Skin epidermis (tissue), 12 donors: ENCODE data around the gene CAPRIN1.

ENCODE experiments used
- H3K27ac ChIP-seq, 21 experiments: fragments of 200-600 bp; sonication (generic) in 11 of 21; one replicate each; pipeline ENCODE4 v1.5.0; 2020; ENCODE audit warnings: mild to moderate bottlenecking in 3 of 21, inconsistent platforms in 2 of 21, moderate library complexity in 2 of 21
- H3K4me3 ChIP-seq, 7 experiments: fragments of 200-600 bp; sonication (generic) in 2 of 7; one replicate each; pipeline ENCODE4 v1.5.0; 2020; ENCODE audit warnings: inconsistent platforms in 2 of 7, mild to moderate bottlenecking in 2 of 7, moderate library complexity in 1 of 7

CAPRIN1 gene

DNA sequence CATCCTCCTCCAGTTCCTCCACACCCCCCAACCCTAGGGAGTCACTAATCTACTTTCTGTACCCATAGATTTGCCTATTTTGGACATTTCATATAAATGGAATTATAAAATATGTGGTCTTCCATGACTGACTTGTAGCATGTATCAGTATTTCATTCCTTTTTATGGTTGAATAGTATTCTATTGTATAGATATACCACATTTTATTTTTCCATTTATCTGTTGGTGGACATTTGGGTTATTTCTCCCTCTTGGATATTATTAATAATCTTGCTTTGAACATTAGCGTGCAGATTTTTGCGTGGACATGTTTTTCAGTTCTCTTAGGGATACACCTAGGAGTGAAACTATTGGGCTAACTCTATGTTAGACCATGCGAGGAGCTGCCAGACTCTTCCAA is 77.3 kb downstream of the CAPRIN1 start:
- H3K4me3 ChIP-seq = no peak overlapping the region
- no peak overlapping the region for H3K27ac ChIP-seq

DNA sequence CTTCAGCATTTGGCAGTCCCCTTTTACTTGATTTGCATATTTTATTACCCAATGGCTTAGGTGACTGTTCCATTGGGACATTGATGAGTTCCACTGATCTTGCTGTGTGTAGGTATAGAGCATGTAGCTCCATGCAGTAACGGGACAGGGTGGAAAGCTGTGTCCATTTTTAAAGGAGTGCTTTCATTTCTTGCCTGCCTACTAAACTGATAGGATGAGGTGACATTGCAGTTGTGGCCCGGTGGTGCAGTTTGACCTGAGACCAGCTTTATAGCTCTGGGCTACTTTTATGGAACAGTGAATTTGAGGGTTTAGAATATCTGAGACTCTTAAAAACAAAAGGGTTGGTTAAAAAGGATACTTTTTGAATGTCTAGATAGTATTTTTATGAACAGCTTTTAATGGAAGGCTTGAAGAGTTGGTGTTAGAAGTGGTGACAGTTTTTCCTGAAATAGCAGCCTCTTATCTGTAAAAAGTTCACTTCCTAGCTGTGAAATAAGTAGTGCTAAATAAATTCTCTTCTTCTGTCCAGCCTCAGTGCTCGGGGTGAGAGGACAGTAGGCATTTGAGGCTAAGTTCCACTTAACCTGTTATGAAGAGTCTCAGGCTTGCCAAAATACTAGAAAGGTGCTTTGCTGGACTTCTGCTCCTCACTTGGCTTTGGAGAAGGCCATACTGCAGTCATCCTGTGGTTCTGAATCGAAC is 80.9 kb downstream of the CAPRIN1 start:
- H3K4me3 ChIP-seq = no peak overlapping the region
- no peak overlapping the region for H3K27ac ChIP-seq

- no peak overlapping the region for H3K4me3 ChIP-seq
- H3K27ac ChIP-seq = no peak overlapping the region
These were observed 83.2 kb downstream of the CAPRIN1 start for GRCh38 chr11:34134765-34135164.

GRCh38 chr11:34135439-34135838 is 83.9 kb downstream of the CAPRIN1 start:
- no peak overlapping the region for H3K27ac ChIP-seq
- H3K4me3 ChIP-seq = no peak overlapping the region

GRCh38 chr11:34136420-34136819 is 84.9 kb downstream of the CAPRIN1 start:
- H3K4me3 ChIP-seq = no peak overlapping the region
- H3K27ac ChIP-seq = no peak overlapping the region

DNA sequence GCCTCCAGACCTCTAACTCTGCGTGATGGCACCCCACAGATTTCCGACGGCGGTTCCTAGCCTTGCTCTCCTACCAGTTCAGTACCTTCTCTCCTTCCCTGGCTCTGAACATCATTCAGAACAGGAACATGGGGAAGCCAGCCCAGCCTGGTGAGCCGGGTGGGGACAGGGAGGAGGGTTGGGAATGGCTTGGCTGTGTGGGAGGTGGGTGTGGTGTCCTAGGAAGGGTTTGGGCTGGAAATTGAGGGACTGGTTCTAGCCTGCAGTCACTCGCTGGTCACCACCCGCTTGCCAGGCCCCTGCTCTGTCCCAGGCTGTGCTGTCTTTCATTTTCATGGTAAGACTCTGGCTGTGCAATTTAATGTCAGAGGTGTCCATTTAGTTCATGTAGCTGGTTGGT is 87.8 kb downstream of the CAPRIN1 start:
- H3K4me3 ChIP-seq = no peak overlapping the region
- H3K27ac ChIP-seq = no peak overlapping the region

GRCh38 chr11:34140149-34140548 is 88.6 kb downstream of the CAPRIN1 start:
- H3K4me3 ChIP-seq = no peak overlapping the region
- no peak overlapping the region for H3K27ac ChIP-seq

DNA sequence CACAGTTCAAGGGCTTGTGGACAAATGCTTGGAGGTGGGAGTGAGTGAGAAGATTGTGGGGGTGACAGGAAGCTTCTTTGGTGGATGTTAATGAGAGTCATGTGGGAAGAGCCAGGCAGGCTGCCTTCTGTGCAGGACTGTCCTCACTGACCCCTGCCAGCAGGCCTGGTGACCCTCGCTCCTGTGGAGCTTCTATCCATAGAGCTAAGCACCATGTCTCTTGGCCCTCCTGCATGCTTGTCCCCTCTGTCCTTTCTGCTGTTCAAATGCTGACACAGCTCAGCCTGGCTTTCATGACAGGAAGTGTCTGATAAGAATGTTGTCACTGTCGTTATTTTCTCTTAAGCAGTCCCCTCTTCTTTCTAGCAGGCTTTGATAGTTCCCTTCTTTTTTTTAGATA is 91.5 kb downstream of the CAPRIN1 start:
- Histone ChIP-seq H3K27ac (no peak overlapping the region), H3K4me3 (no peak overlapping the region)

DNA sequence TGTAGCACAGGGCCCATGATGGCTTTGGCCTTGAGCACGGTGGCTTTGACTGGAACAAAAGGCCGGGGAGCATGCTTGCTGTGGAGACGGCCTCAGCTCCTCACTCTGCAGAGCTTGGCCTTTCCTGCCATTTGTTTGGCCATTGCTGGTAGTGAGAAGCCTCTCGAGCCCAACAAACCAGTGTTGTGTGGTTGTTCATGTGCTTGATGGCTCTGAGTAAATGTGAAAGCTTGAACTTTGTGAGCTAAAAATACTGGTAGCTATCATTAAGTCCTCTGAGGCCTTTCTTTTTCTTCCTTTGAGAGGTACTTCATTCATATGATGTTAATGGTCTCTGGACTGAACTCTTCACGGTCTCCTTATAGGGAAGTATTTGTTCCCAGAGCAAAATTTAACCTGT is 93.5 kb downstream of the CAPRIN1 start:
- Histone ChIP-seq H3K4me3 (no peak overlapping the region), H3K27ac (no peak overlapping the region)

DNA sequence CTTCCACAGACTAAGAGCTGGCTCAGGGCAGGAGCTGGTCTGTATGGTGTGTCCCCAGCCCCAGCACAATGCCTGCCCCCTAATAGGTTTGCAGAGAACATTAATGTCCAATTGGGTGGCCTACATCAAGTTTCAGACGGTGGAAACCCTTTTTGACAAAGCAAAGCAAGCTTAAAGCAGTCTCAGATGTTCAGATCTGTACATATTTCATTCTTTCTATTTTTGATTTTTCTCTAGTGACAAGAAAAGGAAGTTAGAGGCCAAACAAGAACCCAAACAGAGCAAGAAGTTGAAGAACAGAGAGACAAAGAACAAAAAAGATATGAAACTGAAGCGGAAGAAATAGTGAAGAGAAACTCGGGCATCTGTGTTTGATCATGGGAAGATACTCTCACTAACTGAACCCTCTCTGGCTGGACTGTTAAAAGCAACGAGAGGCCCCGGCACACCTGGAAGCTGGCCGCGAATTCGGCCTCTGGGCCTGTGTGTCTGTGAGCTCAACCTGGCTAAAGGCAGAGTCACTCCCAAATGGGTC is 94.4 kb downstream of the CAPRIN1 start:
- no peak overlapping the region for H3K4me3 ChIP-seq
- no peak overlapping the region for H3K27ac ChIP-seq

DNA sequence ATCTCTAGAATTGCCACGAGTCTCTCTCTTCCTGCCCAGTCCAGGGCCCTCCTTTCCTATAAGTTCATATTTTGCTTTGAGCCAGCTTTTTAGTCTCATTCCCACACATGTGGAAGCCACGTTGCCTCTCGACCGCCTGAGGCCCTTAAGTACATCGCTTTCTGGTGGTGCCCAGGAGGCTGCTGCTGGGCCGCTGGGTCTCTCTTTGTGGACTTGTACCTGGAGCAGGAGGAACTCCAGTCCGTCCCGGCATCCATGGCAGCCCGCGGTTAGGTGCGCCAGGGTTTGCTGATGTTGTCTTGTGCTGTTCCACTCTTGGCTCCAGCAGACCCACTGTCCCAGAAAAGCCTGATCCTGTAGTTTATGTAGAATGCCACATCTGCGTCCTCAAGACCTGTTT is 94.9 kb downstream of the CAPRIN1 start:
- H3K27ac ChIP-seq = no peak overlapping the region
- H3K4me3 ChIP-seq = no peak overlapping the region

DNA sequence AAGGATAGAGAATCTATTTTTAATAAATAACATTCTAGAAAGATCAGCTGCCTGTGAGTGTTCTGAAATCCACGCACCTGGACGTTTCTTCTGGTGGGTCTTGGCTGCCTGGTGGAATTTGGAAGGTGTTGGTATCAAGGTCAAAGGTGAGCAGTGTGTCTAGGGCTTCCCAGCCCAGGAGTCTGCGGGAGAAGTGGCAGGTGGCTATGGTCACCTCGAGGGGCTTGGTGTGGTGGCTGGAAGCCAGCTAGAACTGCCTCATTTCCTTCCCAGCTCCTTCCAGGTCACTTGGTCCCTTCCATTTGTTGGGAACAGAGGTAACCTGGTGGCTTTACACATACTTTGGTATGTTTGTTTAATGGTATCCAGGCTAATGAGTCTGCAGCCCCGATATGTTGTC is 95.3 kb downstream of the CAPRIN1 start:
- Histone ChIP-seq H3K4me3 (no peak overlapping the region), H3K27ac (no peak overlapping the region)

DNA sequence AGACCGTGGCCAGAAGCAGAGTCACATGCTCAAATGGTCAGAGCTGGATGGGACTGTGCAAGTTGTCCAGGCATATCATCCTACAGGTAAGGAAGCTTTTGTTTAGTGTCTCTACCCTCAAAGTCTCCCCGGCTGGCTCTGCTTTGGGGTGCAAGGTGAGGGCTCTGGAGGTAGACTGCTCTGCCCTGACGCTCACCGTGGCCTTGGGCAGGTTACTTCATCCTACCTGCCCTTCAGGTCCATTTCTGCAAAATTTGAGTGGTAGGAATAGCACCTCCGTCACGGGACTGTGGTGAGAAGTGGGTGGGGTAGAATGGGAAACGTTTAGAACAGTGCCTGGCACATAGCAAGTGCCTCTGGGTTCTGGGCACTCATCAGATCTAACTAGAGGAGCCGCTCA is 96.0 kb downstream of the CAPRIN1 start:
- Histone ChIP-seq H3K4me3 (no peak overlapping the region), H3K27ac (no peak overlapping the region)

- Histone ChIP-seq H3K27ac (no peak overlapping the region), H3K4me3 (no peak overlapping the region)
These were observed 97.1 kb downstream of the CAPRIN1 start for GRCh38 chr11:34148504-34149165.

DNA sequence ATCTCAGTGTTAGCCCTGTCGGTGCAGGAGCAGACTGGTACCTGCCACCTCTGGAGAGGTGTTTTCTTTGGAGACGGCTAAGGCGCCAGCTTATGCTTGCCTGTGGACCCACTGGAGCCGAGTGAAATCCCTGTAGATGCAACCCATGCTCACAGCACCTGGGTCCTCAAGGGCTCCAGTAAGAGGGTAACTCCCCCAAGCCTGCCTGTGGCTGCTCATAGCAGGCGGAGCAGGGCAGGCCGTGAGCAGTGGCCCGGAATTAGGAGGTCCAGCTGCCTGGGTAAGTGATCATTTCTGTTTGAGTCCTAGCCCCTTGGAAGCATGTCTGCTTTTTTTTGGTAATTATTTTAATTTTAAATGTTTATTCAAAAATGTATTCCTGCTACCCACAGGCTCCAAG is 97.7 kb downstream of the CAPRIN1 start:
- Histone ChIP-seq H3K27ac (no peak overlapping the region), H3K4me3 (no peak overlapping the region)

DNA sequence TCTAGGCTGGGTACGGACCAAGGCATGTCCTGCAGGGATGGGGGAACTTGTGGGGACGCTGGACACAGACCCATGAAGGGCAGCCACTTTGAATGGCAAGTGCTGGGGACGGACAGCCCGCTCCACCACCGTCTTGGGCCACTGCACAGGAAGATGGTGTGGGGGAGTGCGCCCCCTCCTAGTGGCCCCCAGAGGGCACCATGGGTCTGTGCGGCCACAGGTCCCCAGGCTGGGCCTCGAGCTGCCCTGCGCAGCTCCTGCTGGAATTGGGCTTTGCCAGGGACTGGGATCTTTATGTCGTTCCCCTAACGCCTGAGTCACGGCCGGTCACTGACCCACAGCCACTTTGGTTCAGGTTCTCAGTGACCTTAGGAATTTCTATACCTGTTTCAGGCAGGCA is 98.3 kb downstream of the CAPRIN1 start:
- Histone ChIP-seq H3K27ac (no peak overlapping the region), H3K4me3 (no peak overlapping the region)

- H3K4me3 ChIP-seq = no peak overlapping the region
- H3K27ac ChIP-seq = no peak overlapping the region
These were observed 99.1 kb downstream of the CAPRIN1 start for GRCh38 chr11:34150494-34151151.
